ENCODE results near the gene BDH1. TPM values are rescaled to one million over a fixed set of nuclear protein-coding genes. Genes with fewer than 3 reads are reported as not detected.

BDH1 gene
- total RNA-seq, 1 donor from 2014 or later, result 7.2 TPM

- TF ChIP-seq CTCF (conservative IDR thresholded peaks at IDR 0.05; ENCODE audit: low read depth, low read length), result no peak
- H3K4me3 ChIP-seq (ENCODE audit: low read depth, low read length), result no peak overlapping the region
- no peak for DNase-seq (ENCODE audit: low read depth)
Measured at GRCh38 chr3:197508051-197508451, 47.7 kb downstream of the BDH1 start.

GRCh38 chr3:197507541-197507940, 48.2 kb downstream of the BDH1 start:
- no peak overlapping the region for H3K4me3 ChIP-seq (ENCODE audit: low read depth, low read length)
- no peak for DNase-seq (ENCODE audit: low read depth)
- TF ChIP-seq CTCF (conservative IDR thresholded peaks at IDR 0.05; ENCODE audit: low read depth, low read length), result no peak

GRCh38 chr3:197507081-197507480, 48.7 kb downstream of the BDH1 start:
- H3K4me3 ChIP-seq (ENCODE audit: low read depth, low read length), result no peak overlapping the region
- no peak for TF ChIP-seq CTCF (conservative IDR thresholded peaks at IDR 0.05; ENCODE audit: low read depth, low read length)
- DNase-seq (ENCODE audit: low read depth), result no peak

- no peak overlapping the region for H3K4me3 ChIP-seq (ENCODE audit: low read depth, low read length)
- DNase-seq (ENCODE audit: low read depth), result no peak
- no peak for TF ChIP-seq CTCF (conservative IDR thresholded peaks at IDR 0.05; ENCODE audit: low read depth, low read length)
Measured at GRCh38 chr3:197505796-197506548, 49.8 kb downstream of the BDH1 start.

GRCh38 chr3:197504641-197505121, 51.1 kb downstream of the BDH1 start:
- TF ChIP-seq CTCF (conservative IDR thresholded peaks at IDR 0.05; ENCODE audit: low read depth, low read length), result no peak
- DNase-seq (ENCODE audit: low read depth), result no peak
- no peak overlapping the region for H3K4me3 ChIP-seq (ENCODE audit: low read depth, low read length)

- TF ChIP-seq CTCF (conservative IDR thresholded peaks at IDR 0.05; ENCODE audit: low read depth, low read length), result no peak
- DNase-seq (ENCODE audit: low read depth), result no peak
- H3K4me3 ChIP-seq (ENCODE audit: low read depth, low read length), result no peak overlapping the region
Measured at GRCh38 chr3:197504229-197504628, 51.5 kb downstream of the BDH1 start.

- TF ChIP-seq CTCF (conservative IDR thresholded peaks at IDR 0.05; ENCODE audit: low read depth, low read length), result no peak
- H3K4me3 ChIP-seq (ENCODE audit: low read depth, low read length), result no peak overlapping the region
- DNase-seq (ENCODE audit: low read depth), result no peak
Measured at GRCh38 chr3:197503652-197504051, 52.1 kb downstream of the BDH1 start.

Data from epithelial cell of proximal tubule (primary cell).